Erythroblast (primary cell): Measurements from ENCODE around the gene ETV5.

Experiments
- DNase-seq, 2 experiments: peaks; one replicate each; lab custom pipeline; 2025; lab: John Stamatoyannopoulos, UW
- GATA1 ChIP-seq: IDR thresholded peaks from 2 replicates; pipeline ENCODE4 v1.6.1; 2011; ENCODE audit warnings: low read depth, mild to moderate bottlenecking, control low read depth, low read length, moderate library complexity
- POLR2A ChIP-seq: IDR thresholded peaks from 2 replicates; pipeline ENCODE4 v1.6.1; 2011; ENCODE audit warnings: mild to moderate bottlenecking, low read length

Gene ETV5

DNA sequence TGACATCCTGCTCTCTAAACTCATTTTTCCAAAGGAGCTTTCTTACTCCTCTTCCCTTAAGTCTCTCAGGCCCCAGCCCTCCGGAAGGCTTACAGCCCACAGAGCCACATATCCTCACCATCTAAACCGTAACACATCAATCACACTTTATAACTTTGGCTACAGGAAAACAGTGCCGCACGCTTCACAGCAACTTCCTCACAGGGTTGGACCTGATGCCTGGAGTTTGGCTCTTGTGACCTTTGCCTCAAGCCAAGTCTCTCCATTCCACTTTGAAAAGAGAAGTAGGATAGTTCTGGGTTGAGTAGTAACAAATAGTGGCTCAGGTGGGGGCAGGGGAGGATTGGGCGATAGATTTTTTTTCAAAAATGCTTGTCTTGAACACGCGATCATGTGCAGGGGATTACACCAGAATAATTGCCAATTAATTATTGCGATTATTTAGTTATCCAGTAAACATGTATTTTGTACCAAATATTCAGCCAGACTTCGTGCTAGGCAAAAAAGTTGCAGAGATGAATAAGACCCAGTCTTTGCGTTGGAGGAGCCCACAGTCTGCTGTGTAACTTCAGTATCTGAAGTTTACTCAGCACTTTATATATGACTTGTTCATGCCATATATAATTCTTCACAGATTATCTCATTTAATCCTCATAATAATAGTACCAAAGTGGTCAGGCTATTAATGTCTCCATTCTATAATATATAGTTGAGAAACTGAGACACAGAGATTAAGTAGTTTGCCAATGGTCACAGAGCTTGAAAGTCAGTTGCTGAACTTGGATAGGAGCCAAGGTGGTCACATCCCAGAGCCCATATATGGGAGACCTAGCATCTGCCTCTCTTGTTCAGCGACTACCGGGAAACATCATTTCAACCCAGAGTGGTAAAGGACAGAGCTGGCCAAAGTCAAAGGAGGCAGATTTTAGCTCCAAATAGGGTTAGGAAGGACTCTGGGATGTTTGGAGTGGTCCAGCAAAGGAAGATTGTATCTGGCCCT is 2.4 kb upstream of the ETV5 start:
- no peak for DNase-seq
- TF ChIP-seq POLR2A = no peak
- no peak for TF ChIP-seq GATA1

DNA sequence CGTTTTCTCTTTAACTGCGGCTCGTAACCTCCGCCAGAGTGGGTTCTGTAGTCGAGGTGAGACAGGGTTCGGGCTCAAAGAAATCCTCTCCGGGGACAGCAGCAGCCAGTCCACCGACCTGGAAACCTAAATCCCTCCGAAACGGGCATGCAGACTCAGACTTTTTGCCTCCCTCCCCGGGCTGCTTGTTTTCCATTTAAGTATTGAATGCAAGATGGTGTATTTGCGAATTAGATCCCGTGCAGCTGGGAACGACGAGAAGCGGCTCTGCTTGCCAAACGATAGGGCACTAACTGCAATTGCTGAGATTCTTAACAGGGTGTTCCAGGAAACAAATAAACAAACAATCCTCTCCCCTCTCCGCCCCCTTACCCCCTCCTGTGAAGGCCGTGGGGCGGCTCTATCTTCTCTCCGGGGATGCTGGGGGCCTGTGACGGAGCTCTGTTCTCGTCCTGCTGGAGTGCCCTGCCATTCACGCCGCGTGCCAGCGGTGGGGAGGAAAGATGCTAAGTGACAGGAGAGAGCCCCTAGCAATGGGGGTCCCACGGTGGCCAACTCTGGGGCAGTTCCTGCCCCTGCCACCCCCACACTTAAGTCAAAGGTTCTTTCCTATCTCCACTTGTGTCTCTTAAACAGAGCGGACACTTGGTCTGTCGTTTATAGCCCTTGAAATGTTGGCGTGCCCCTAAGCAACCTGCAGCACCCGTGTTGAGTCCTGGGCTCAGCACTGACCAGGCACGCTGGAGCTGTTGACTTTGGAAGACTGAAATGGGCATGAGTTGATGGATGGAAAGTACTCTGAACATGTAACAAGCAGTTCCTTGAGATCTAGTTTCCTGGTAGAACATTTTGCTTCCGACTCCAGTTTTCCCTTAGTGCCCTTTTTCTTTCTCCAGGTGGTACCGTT is 1.3 kb upstream of the ETV5 start:
- DNase-seq = peak; percentile 28 to 35
- TF ChIP-seq POLR2A = no peak
- no peak for TF ChIP-seq GATA1

DNA sequence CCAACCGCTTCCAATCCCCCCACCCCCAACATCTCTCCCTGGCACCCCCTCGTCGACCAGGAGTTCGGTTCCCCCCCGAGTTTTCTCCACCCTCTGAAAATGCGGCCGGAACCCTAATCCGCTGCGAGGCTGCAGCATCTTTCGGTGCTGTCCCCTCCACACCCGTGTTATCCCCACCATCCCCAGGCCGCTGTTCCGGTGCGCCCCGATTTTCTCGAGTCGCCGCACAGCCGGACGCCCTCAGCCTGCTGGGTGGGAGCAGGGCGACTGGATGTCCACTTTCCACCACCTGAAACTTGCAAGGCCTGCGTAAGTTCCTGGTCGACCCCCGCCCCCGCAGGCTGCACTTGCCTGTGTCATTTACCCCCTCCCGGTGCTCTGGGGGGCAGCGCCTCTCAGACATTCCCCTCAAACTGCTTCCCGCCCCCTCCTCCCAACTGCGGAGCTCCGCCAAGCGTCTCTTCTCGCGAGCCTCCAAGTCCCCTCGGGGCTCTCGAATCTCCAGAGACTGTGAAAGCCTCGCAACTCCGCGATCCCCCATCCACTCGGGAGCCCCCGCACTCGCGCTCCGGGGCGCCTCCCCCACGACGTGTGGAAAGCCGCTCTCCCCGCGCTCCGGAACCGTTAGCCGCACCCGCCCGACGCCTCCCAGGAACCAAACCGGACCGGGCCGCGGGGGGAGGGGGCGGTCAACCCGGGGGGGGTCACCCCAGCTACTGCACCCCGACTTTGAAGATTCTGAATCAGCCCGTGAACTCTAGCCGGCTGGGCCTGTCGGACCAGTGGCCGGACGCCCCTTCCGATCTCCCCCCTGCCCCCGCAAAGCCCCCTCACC is 566 bp downstream of the ETV5 start:
- TF ChIP-seq GATA1 = no peak
- no peak for TF ChIP-seq POLR2A
- peak; percentile 52 to 68 for DNase-seq

DNA sequence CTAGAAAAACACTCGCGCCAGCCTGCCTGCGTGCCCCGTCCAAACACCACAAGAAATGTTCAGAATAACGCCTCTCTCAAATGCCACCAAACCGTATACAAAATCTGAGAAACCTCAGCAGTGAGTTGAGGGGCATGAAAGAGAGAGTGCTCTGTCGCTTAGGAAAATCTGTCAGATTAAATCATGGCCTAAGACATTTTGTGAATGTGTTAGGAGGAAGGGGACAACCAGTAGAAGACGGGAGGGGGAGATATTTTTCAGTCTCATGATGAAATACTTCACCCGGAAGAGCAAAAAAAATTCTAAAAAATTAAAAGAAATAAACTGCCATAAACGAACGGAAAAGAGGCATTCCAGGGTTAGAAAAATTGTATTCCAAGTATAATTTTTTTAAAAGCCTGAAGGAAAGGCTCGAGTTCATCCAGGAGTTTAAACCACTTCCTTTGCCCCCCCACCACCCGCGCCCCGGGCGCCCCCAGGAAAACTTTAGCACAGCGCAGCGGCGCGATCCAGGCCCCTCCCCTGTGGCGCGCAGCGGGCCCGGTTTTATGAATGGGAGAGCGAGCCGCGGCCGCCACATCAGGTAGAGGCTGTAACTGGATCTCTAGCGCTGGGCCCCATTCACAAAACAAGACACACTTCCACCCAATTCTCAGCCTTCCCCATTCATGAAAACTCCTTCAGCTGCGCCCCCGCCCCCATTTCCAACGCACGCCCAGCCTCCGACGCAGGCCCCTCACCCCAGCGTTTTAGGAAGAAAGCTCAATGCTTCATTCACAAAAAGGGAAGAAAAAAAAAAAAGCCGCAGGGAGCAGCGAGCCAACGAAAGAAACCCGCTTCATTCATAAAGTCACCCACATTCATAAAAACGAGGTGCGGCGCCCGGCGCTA is 1.4 kb downstream of the ETV5 start:
- DNase-seq = peak; percentile 60 to 61
- no peak for TF ChIP-seq GATA1
- TF ChIP-seq POLR2A = no peak

DNA sequence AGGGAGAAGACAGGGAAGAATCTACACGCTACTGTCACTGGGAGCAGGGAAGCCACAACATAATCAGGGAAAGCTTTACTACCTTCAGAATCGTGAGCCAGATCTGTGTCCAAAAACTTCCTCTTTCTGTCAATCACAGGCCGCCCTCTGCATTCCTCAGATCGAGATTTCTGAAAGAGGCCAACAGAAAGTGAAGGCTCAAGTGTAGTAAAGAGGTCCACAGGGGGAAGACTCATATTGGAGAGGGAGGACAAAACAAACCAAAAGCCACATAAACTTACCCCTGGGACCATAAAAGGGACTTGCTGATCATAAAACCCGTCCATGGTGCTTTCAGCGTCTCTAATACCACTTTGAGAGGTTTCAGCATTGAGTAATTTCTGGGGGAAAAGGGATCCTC is 3.3 kb downstream of the ETV5 start:
- no peak for DNase-seq
- TF ChIP-seq POLR2A = no peak
- TF ChIP-seq GATA1 = no peak

DNA sequence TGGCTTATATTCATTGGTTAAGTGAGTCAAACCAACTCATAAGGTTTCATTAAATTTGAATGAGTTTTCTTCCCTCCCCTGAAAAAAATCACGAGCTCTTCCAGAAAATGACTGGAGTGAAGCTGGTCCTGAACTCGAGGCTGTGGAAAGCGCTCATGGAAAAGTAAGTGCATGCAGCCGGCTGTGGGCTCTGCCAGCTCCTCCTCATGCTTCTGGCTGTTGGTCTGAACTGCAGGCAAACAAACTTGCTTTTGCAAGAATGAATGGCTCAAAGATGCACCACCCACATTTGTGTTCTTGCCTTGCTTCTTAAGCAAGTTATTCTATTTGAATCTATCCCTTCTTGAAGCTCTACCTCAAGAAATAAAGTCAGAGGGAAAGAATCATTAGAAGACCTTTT is 6.2 kb downstream of the ETV5 start:
- TF ChIP-seq POLR2A (no peak), GATA1 (no peak)
- no peak for DNase-seq

DNA sequence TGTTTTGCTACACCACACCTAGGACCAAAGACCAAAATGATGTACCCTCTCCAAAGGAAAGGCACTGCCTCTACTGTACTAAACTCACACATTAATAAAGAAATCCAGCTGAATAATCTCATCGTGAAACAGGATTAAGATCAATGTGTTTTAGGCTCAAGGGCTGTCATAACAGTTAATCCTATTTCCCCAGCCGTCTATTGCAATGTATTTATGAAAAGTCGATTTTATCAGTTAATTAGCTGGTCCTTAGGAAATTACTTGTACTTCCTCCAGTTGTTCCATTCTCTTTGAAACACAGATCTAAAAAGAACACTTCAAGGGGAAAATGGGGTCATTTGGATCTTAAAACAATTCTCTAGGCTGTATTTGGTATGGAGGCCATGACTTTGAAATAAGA is 8.5 kb downstream of the ETV5 start:
- no peak for DNase-seq
- no peak for TF ChIP-seq POLR2A
- no peak for TF ChIP-seq GATA1

DNA sequence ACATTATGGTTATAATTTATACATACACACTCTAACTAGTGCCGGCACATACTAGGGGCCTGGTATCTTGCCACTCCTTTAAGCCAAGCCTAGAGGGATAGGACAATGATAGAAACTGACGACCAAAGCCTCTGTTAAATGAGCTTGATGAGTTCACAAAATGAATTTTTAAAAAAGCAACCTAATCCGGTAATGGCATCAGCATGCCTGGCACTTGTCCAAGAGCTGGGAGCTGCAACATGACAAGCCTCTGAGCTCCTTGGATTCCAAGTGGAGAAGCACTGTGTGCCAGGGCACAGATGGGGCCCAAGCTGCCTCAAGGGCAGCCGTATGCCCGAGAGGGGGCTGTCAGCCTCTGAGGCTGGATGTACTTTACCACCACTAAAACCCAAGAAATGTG is 9.7 kb downstream of the ETV5 start:
- DNase-seq = peak; percentile 5 to 41

DNA sequence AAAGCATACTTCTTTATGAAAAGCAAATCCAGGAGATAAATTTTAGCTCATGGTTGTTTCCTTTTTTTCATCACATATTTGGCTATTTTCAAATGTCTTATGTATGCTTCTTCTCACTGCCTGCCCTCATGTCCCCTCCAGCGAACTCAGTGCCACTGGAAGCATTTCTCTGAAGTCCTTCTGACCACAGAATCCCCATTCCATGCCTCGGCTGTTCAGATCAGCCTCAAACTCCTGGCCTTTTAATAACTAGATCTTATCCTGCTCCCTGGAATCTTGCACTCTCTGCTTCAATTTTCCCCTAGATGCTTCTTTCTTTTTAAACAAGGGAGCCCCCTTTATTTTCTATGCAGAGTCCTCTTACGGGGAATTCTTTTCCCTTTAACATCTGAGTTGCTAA is 10.1 kb downstream of the ETV5 start:
- DNase-seq = no peak
- TF ChIP-seq POLR2A (no peak), GATA1 (no peak)

More for the DNA sequence above, 9.7 kb downstream of the ETV5 start:
- no peak for TF ChIP-seq POLR2A

DNA sequence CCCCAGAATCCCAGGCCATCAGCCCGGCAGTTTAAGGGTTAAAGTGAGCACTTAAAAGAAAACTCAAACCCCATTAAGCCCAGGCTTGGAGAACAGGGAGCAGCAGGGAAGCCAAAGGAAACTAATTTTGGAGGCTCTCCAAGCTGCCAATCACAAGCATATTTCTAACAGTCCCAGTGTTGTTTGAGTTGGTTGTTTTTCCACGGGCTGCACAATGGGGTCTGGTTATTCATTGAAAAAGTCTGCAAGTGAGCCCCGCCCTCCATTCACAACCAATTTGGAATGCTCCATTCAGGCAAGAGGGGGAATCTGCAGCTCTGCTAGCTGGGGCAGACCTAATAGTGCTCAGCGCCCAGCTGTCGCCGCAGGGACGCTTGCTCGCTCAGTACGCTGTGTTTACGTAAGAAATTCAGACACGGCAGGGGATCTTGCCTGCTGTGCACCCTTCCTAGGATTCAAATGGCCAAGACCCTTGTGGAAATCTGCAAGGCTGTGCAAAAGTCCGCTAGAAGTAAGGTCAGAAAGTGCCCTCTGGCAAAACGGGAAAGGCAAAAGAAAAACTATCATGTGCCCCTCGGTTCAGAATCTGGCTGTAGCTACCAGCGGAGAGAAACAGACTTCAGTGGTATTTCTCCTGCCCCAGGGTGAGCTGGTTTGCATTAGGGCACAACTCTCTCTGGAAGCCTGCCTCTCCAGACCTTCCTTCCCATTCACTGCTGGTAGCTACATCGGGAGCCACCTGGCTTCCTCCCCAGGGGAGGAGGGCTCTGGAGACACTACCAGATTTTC is 11.0 kb downstream of the ETV5 start:
- DNase-seq = peak; percentile 13 to 63
- TF ChIP-seq POLR2A = no peak
- no peak for TF ChIP-seq GATA1

DNA sequence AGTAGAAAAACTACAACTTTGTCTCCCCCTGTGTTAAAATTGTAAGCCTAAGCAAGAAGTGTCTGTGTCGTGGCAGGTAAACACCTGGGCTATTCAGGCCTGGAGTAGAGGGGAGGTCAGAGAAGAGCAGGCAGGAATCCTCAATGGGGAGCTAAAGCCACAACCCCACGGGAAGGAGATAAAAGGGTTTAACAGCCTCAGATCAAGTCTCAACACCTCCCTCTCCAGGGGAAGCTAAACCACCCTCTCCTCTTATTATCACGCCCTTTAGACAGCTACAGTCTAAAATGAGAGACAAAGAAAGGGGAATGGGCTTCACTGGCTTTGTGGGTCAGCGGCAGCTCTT is 11.6 kb downstream of the ETV5 start:
- no peak for DNase-seq
- TF ChIP-seq GATA1 (no peak), POLR2A (no peak)

DNA sequence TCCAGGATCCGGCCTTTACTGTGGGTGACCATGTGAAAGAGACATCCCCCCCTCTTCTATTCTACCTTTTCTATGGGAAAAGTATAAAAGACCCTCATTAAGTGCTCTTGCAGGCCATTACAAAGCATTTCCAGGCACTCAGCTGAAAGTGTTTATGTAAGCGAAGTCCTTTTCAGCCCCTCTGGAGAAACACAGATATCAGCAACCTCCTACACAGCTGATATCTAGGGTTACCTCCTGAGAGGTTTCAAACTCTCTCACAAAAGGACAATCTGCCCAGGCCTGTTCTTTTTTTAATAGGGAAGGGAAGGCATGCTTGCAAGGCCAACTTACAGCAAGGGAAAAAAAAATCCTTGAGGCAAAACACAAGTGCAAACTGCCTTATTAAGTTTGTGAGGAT is 12.6 kb downstream of the ETV5 start:
- no peak for TF ChIP-seq POLR2A
- no peak for TF ChIP-seq GATA1
- DNase-seq = no peak
